ENCODE data around the gene CD47. TPM values are rescaled to one million over a fixed set of nuclear protein-coding genes. Genes with fewer than 3 reads are reported as not detected.

The CD47 gene
- total RNA-seq, 1 experiment from 2014 or later = 42.5 TPM

GRCh38 chr3:108053483-108053882 is 37.3 kb downstream of the CD47 start:
- no peaks in the 10 kb centered on the region for H4K20me1 ChIP-seq (ENCODE audit: insufficient read depth)
- H3K27ac ChIP-seq (ENCODE audit: low read depth, low read length) = no peak overlapping the region
- POLR2A ChIA-PET = interaction anchor here (0.5 kb wide), 1 partner anchor 406 kb away, joined by 5 read pairs; no protein-coding TSS in a partner anchor
- H3K4me1 ChIP-seq (ENCODE audit: control insufficient read depth in 1 of 2, insufficient read depth in 2 of 2, low read length in 2 of 2) = no peaks in the 10 kb centered on the region
- no peaks in the 10 kb centered on the region for H3K27me3 ChIP-seq (ENCODE audit: insufficient read depth, low read length)
- no peaks in the 10 kb centered on the region for H3K9me3 ChIP-seq (ENCODE audit: control insufficient read depth in 1 of 2, insufficient read depth in 1 of 2, low read depth in 1 of 2, low read length in 2 of 2)
- no peaks in the 10 kb centered on the region for H3K79me2 ChIP-seq (ENCODE audit: insufficient read depth, low read length)
- ATAC-seq = no peak
- intact Hi-C loops (cut with micrococcal nuclease) = no loop called here
- TF ChIP-seq ZBTB33 (IDR thresholded peaks at IDR 0.05; ENCODE audit: extremely low read depth, insufficient replicate concordance, low read length) (no peak), SRF (IDR thresholded peaks at IDR 0.05; ENCODE audit: low read depth) (no peak), ELF1 (IDR thresholded peaks at IDR 0.05; ENCODE audit: borderline replicate concordance, low read depth) (no peak), ATF3 (IDR thresholded peaks at IDR 0.05) (no peak), ZNF274 (IDR thresholded peaks at IDR 0.05; ENCODE audit: low read depth, low read length) (no peak), RAD21 (IDR thresholded peaks at IDR 0.05; ENCODE audit: low read depth) (no peak), ZFX (IDR thresholded peaks at IDR 0.05) (no peak), EZH2phosphoT487 (IDR thresholded peaks at IDR 0.05; ENCODE audit: borderline replicate concordance) (no peak), YY1 (IDR thresholded peaks at IDR 0.05; ENCODE audit: extremely low read depth, insufficient replicate concordance, low read depth, low read length) (no peak), REST (IDR thresholded peaks at IDR 0.05; ENCODE audit: low read depth) (no peak), SIN3A (IDR thresholded peaks at IDR 0.05; ENCODE audit: low read depth) (no peak), MAX (IDR thresholded peaks at IDR 0.05) (no peak), JUND (IDR thresholded peaks at IDR 0.05) (no peak), TCF7L2 (IDR thresholded peaks at IDR 0.05; ENCODE audit: borderline replicate concordance, extremely low read depth, insufficient read depth, insufficient read length) (no peak), POLR2A (IDR thresholded peaks at IDR 0.05; ENCODE audit: borderline replicate concordance, extremely low read depth, insufficient read depth, insufficient read length) (no peak), SP1 (IDR thresholded peaks at IDR 0.05; ENCODE audit: low read depth) (no peak), EGR1 (IDR thresholded peaks at IDR 0.05; ENCODE audit: low read depth) (no peak), CTCF (IDR thresholded peaks at IDR 0.05 in 2 of 3, conservative IDR thresholded peaks at IDR 0.05 in 1 of 3; ENCODE audit: borderline replicate concordance in 1 of 3, insufficient read depth in 1 of 3, low read depth in 2 of 3, low read length in 2 of 3) (no peak)
- H2AFZ ChIP-seq (ENCODE audit: low read depth, low read length, poor library complexity, severe bottlenecking) = no peak overlapping the region
- no peak overlapping the region for H3K4me3 ChIP-seq (replicated peaks in 1 of 2; ENCODE audit: low read depth in 1 of 2, low read length in 2 of 2)
- no peaks in the 10 kb centered on the region for H3K36me3 ChIP-seq (ENCODE audit: control insufficient read depth in 1 of 2, insufficient read depth in 2 of 2, low read length in 2 of 2)
- CTCF ChIA-PET = no interaction called here
- DNase-seq (ENCODE audit: low read depth, low spot score) = no peak
- BruUV-seq (replicated peaks) = no TSS peak
- H3K4me2 ChIP-seq (ENCODE audit: low read length) = no peak overlapping the region
- RAD21 ChIA-PET (ENCODE audit: low non-redundant PET in 1 of 2, low total read pairs in 2 of 2, uncharacterized antibody in 2 of 2, unreplicated experiment in 2 of 2) = no interaction called here
- no peak overlapping the region for H3K9ac ChIP-seq (ENCODE audit: low read length)
- no peaks in the 10 kb centered on the region for H3K9me2 ChIP-seq (ENCODE audit: insufficient read depth)
